Measurements from ENCODE around the gene RYR3. TPM values are rescaled to one million over a fixed set of nuclear protein-coding genes. Genes with fewer than 3 reads are reported as not detected.

The RYR3 gene
- polyA plus RNA-seq, 1 donor (not counting 4 experiments of a cell fraction or from before 2014, with no cell fraction given): 0.04 TPM

GRCh38 chr15:33449810-33450209 lies 139.0 kb downstream of the RYR3 start:
- Histone ChIP-seq H3K27me3 (ENCODE audit: control insufficient read depth, extremely low read depth, insufficient read depth, low read length) (no peaks in the 10 kb centered on the region), H3K79me2 (ENCODE audit: control insufficient read depth, insufficient read depth, low read length) (no peaks in the 10 kb centered on the region), H3K4me3 (ENCODE audit: control insufficient read depth in 2 of 3, extremely low read depth in 1 of 3, insufficient read depth in 2 of 3, low read depth in 1 of 3, low read length in 3 of 3) (no peak overlapping the region), H3K4me1 (ENCODE audit: control insufficient read depth, extremely low read depth, insufficient read depth, low read length) (peaks cover 36% of the 10 kb centered on the region), H4K20me1 (ENCODE audit: control insufficient read depth, extremely low read depth, insufficient read depth, low read length) (no peaks in the 10 kb centered on the region), H3K9me3 (ENCODE audit: control insufficient read depth, low read depth, low read length) (no peaks in the 10 kb centered on the region), H3K4me2 (ENCODE audit: control insufficient read depth, extremely low read depth, insufficient read depth, low read depth, low read length) (no peak overlapping the region), H3K27ac (ENCODE audit: control insufficient read depth, insufficient read depth, low read length) (no peak overlapping the region), H3K36me3 (ENCODE audit: control insufficient read depth in 2 of 2, extremely low read depth in 1 of 2, insufficient read depth in 2 of 2, low read length in 2 of 2) (no peaks in the 10 kb centered on the region), H2AFZ (ENCODE audit: control insufficient read depth, low read length) (no peak overlapping the region), H3K9me1 (ENCODE audit: control insufficient read depth, extremely low read depth, insufficient read depth, low read length) (no peaks in the 10 kb centered on the region), H3K9ac (ENCODE audit: control insufficient read depth, extremely low read depth, insufficient read depth, low read length) (no peak overlapping the region)
- TF ChIP-seq EZH2 (IDR thresholded peaks at IDR 0.05; ENCODE audit: low read length) (no peak), CTCF (optimal IDR thresholded peaks at IDR 0.05 in 1 of 3, IDR thresholded peaks at IDR 0.05 in 1 of 3, conservative IDR thresholded peaks at IDR 0.05 in 1 of 3; ENCODE audit: extremely low read depth in 1 of 3, insufficient read depth in 2 of 3, low read length in 3 of 3) (no peak)
- no peak for FAIRE-seq
- dilution Hi-C loops (cut with MboI; ENCODE audit: extremely low pct_ligation_motif_present, low sequenced_read_pairs): no loop called here
- no peak for DNase-seq (ENCODE audit: low read depth, low spot score)

- Histone ChIP-seq H4K20me1 (ENCODE audit: control insufficient read depth, extremely low read depth, insufficient read depth, low read length) (no peaks in the 10 kb centered on the region), H3K4me1 (ENCODE audit: control insufficient read depth, extremely low read depth, insufficient read depth, low read length) (peaks cover 36% of the 10 kb centered on the region), H3K27ac (ENCODE audit: control insufficient read depth, insufficient read depth, low read length) (peak overlapping the region; percentile 59), H3K4me3 (ENCODE audit: control insufficient read depth in 2 of 3, extremely low read depth in 1 of 3, insufficient read depth in 2 of 3, low read depth in 1 of 3, low read length in 3 of 3) (no peak overlapping the region), H3K9me3 (ENCODE audit: control insufficient read depth, low read depth, low read length) (no peaks in the 10 kb centered on the region), H3K9me1 (ENCODE audit: control insufficient read depth, extremely low read depth, insufficient read depth, low read length) (no peaks in the 10 kb centered on the region), H3K36me3 (ENCODE audit: control insufficient read depth in 2 of 2, extremely low read depth in 1 of 2, insufficient read depth in 2 of 2, low read length in 2 of 2) (no peaks in the 10 kb centered on the region), H3K79me2 (ENCODE audit: control insufficient read depth, insufficient read depth, low read length) (no peaks in the 10 kb centered on the region), H3K4me2 (ENCODE audit: control insufficient read depth, extremely low read depth, insufficient read depth, low read depth, low read length) (peak overlapping the region; percentile 50), H3K27me3 (ENCODE audit: control insufficient read depth, extremely low read depth, insufficient read depth, low read length) (no peaks in the 10 kb centered on the region), H2AFZ (ENCODE audit: control insufficient read depth, low read length) (peak overlapping the region; percentile 51), H3K9ac (ENCODE audit: control insufficient read depth, extremely low read depth, insufficient read depth, low read length) (no peak overlapping the region)
- peak; percentile 72 for FAIRE-seq
- peak; percentile 66 for DNase-seq (ENCODE audit: low read depth, low spot score)
- dilution Hi-C loops (cut with MboI; ENCODE audit: extremely low pct_ligation_motif_present, low sequenced_read_pairs): no loop called here
- TF ChIP-seq CTCF (optimal IDR thresholded peaks at IDR 0.05 in 1 of 3, IDR thresholded peaks at IDR 0.05 in 1 of 3, conservative IDR thresholded peaks at IDR 0.05 in 1 of 3; ENCODE audit: extremely low read depth in 1 of 3, insufficient read depth in 2 of 3, low read length in 3 of 3) (no peak), EZH2 (IDR thresholded peaks at IDR 0.05; ENCODE audit: low read length) (no peak)
Observed at GRCh38 chr15:33451385-33451784, 140.6 kb downstream of the RYR3 start.
